Left ventricle myocardium inferior (tissue), 1 donor: ENCODE data around the gene PPP4R4. TPM values are rescaled to one million over a fixed set of nuclear protein-coding genes. Genes with fewer than 3 reads are reported as not detected.
"Not testable (repeated sequence)": the region's sequence is repeated elsewhere in the genome, so short reads cannot be mapped to it uniquely, and the experiment has no call there.

Experiments
- DNase-seq: peaks from one replicate; pipeline ENCODE4 v3.0.0-alpha.2; 2020
- H3K27ac ChIP-seq: fragments of 200-600 bp; replicated peaks from 2 replicates; pipeline ENCODE4 v1.8.0; 2021
- H3K27me3 ChIP-seq: fragments of 200-600 bp; 2 replicates; pipeline ENCODE4 v1.8.0; 2021; ENCODE audit warnings: low read depth
- H3K36me3 ChIP-seq: fragments of 200-600 bp; 2 replicates; pipeline ENCODE4 v1.8.0; 2021
- H3K4me1 ChIP-seq: fragments of 200-600 bp; 2 replicates; pipeline ENCODE4 v1.8.0; 2021
- H3K4me3 ChIP-seq: fragments of 200-600 bp; 2 replicates; pipeline ENCODE4 v1.8.0; 2021; ENCODE audit warnings: mild to moderate bottlenecking, moderate library complexity
- H3K9me3 ChIP-seq: fragments of 200-600 bp; replicated peaks from 2 replicates; pipeline ENCODE4 v1.8.0; 2021
- intact Hi-C: fragments of 100-400 bp; cut with micrococcal nuclease; formaldehyde crosslinking; loops from one replicate; pipeline ENCODE4 v1.11.0; 2022
- total RNA-seq: library from RNA; stranded (reverse); fragmentation: NEBNext Ultra II Directional; extraction: Animal tissue kit (Norgen Biotek cat#: 25700); gene quantifications from one replicate; pipeline ENCODE4 v1.2.1, GENCODE V29; 2021
- TF ChIP-seq, protein P1 (sequence below): fragments of 200-600 bp; IDR thresholded peaks from 2 replicates; pipeline ENCODE4 v1.8.0; 2021; ENCODE audit warnings: antibody characterized with exemption, mild to moderate bottlenecking, borderline replicate concordance
- donor health status: DM: no; HTN: yes; CAD: no; lungs with severe emphysema.

Gene PPP4R4
- total RNA-seq, 1 donor from 2014 or later, result not detected

- Histone ChIP-seq H3K9me3 (no peaks in the 10 kb centered on the region), H3K27ac (no peak overlapping the region), H3K4me3 (no peak overlapping the region), H3K36me3 (no peaks in the 10 kb centered on the region), H3K4me1 (no peaks in the 10 kb centered on the region), H3K27me3 (no peaks in the 10 kb centered on the region)
- TF ChIP-seq, protein P1, sequence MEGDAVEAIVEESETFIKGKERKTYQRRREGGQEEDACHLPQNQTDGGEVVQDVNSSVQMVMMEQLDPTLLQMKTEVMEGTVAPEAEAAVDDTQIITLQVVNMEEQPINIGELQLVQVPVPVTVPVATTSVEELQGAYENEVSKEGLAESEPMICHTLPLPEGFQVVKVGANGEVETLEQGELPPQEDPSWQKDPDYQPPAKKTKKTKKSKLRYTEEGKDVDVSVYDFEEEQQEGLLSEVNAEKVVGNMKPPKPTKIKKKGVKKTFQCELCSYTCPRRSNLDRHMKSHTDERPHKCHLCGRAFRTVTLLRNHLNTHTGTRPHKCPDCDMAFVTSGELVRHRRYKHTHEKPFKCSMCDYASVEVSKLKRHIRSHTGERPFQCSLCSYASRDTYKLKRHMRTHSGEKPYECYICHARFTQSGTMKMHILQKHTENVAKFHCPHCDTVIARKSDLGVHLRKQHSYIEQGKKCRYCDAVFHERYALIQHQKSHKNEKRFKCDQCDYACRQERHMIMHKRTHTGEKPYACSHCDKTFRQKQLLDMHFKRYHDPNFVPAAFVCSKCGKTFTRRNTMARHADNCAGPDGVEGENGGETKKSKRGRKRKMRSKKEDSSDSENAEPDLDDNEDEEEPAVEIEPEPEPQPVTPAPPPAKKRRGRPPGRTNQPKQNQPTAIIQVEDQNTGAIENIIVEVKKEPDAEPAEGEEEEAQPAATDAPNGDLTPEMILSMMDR, result no peak
- DNase-seq, result no peak
- intact Hi-C loops, result no loop called here
These were observed 28.1 kb upstream of the PPP4R4 start for GRCh38 chr14:94145902-94146527.

GRCh38 chr14:94152676-94153075 is 21.4 kb upstream of the PPP4R4 start:
- no peak for DNase-seq
- H3K27me3 ChIP-seq, result peaks cover 38% of the 10 kb centered on the region
- no peaks in the 10 kb centered on the region for H3K4me1 ChIP-seq
- H3K4me3 ChIP-seq, result no peak overlapping the region
- H3K36me3 ChIP-seq, result no peaks in the 10 kb centered on the region
- no peak overlapping the region for H3K27ac ChIP-seq
- TF ChIP-seq, protein P1, result no peak
- intact Hi-C loops, result no loop called here
- H3K9me3 ChIP-seq, result no peaks in the 10 kb centered on the region

GRCh38 chr14:94153750-94154342 is 20.3 kb upstream of the PPP4R4 start:
- Histone ChIP-seq H3K36me3 (no peaks in the 10 kb centered on the region), H3K27ac (no peak overlapping the region), H3K4me1 (no peaks in the 10 kb centered on the region), H3K27me3 (peaks cover 38% of the 10 kb centered on the region), H3K4me3 (no peak overlapping the region), H3K9me3 (no peaks in the 10 kb centered on the region)
- intact Hi-C loops, result no loop called here
- no peak for DNase-seq
- TF ChIP-seq, protein P1, result no peak

GRCh38 chr14:94156143-94156542 is 18.0 kb upstream of the PPP4R4 start:
- H3K4me1 ChIP-seq, H3K27ac ChIP-seq, H3K4me3 ChIP-seq, intact Hi-C loops, H3K9me3 ChIP-seq, H3K36me3 ChIP-seq, DNase-seq: not testable (repeated sequence)
- peaks cover 38% of the 10 kb centered on the region for H3K27me3 ChIP-seq

GRCh38 chr14:94157197-94157596 is 16.9 kb upstream of the PPP4R4 start:
- intact Hi-C loops, result no loop called here

More at GRCh38 chr14:94157197-94157596, 16.9 kb upstream of the PPP4R4 start:
- TF ChIP-seq, protein P1, result no peak
- Histone ChIP-seq H3K36me3 (no peaks in the 10 kb centered on the region), H3K4me1 (peaks cover 7% of the 10 kb centered on the region), H3K4me3 (no peak overlapping the region), H3K9me3 (no peaks in the 10 kb centered on the region), H3K27me3 (peaks cover 29% of the 10 kb centered on the region), H3K27ac (no peak overlapping the region)
- DNase-seq, result no peak
